ENCODE measurements around the gene MBD3.

- TF ChIP-seq, protein P1, sequence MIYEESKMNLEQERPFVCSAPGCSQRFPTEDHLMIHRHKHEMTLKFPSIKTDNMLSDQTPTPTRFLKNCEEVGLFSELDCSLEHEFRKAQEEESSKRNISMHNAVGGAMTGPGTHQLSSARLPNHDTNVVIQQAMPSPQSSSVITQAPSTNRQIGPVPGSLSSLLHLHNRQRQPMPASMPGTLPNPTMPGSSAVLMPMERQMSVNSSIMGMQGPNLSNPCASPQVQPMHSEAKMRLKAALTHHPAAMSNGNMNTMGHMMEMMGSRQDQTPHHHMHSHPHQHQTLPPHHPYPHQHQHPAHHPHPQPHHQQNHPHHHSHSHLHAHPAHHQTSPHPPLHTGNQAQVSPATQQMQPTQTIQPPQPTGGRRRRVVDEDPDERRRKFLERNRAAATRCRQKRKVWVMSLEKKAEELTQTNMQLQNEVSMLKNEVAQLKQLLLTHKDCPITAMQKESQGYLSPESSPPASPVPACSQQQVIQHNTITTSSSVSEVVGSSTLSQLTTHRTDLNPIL (CRISPR knock-in tag; IDR thresholded peaks at IDR 0.05; ENCODE audit: low read depth): no peak
- TF ChIP-seq ZFP3 (CRISPR knock-in tag; IDR thresholded peaks at IDR 0.05): no peak
- no peak for TF ChIP-seq ISL1 (CRISPR knock-in tag; IDR thresholded peaks at IDR 0.05)
- TF ChIP-seq CSDC2 (CRISPR knock-in tag; IDR thresholded peaks at IDR 0.05): no peak
- TF ChIP-seq RARB (CRISPR knock-in tag; IDR thresholded peaks at IDR 0.05): no peak
These were observed 16.4 kb upstream of the MBD3 start for GRCh38 chr19:1609103-1609396.
